Neural cell (in vitro differentiated cells): ENCODE data around the gene AMIGO1. TPM values are rescaled to one million over a fixed set of nuclear protein-coding genes. Genes with fewer than 3 reads are reported as not detected.

ENCODE experiments used
- H2AFZ ChIP-seq: fragments of 200-600, 300-800 bp; sonication (generic), shearing (Covaris generic); 2 replicates; pipeline ENCODE4 v1.6.0; 2014; ENCODE audit warnings: low read depth, mild to moderate bottlenecking, antibody characterized with exemption, low read length, moderate library complexity
- H3F3A ChIP-seq: fragments of 200-600 bp; shearing (Covaris generic); 2 replicates; pipeline ENCODE4 v1.6.1; 2016; ENCODE audit warnings: mild to moderate bottlenecking, moderate library complexity, mixed read lengths, antibody characterized with exemption, low read length; ENCODE audit not compliant: insufficient read depth, poor library complexity, severe bottlenecking
- H3K27ac ChIP-seq: fragments of 200-600, 300-800 bp; sonication (generic), shearing (Covaris generic); 2 replicates; pipeline ENCODE4 v1.5.1; 2014; ENCODE audit warnings: mild to moderate bottlenecking, low read length, moderate library complexity
- H3K27me3 ChIP-seq: fragments of 300-800, 200-600 bp; sonication (generic), shearing (Covaris generic); 2 replicates; pipeline ENCODE4 v1.6.0; 2014; ENCODE audit warnings: mild to moderate bottlenecking, low read depth, low read length, moderate library complexity; ENCODE audit not compliant: insufficient read depth
- H3K36me3 ChIP-seq: fragments of 300-800, 200-600 bp; sonication (generic), shearing (Covaris generic); 2 replicates; pipeline ENCODE4 v1.5.1; 2014; ENCODE audit warnings: mild to moderate bottlenecking, antibody characterized with exemption, low read length, moderate library complexity; ENCODE audit not compliant: insufficient read depth
- H3K4me2 ChIP-seq: fragments of 300-800, 200-600 bp; sonication (generic), shearing (Covaris generic); 2 replicates; pipeline ENCODE4 v1.6.0; 2014; ENCODE audit warnings: mild to moderate bottlenecking, low read length
- H3K4me3 ChIP-seq: fragments of 300-800, 200-600 bp; sonication (generic), shearing (Covaris generic); 2 replicates; pipeline ENCODE4 v1.5.1; 2014; ENCODE audit warnings: mild to moderate bottlenecking, low read length, moderate library complexity
- H3K79me2 ChIP-seq: fragments of 200-600 bp; shearing (Covaris generic); replicated peaks from 2 replicates; pipeline ENCODE4 v1.6.0; 2014; ENCODE audit warnings: mild to moderate bottlenecking, low read length, moderate library complexity; ENCODE audit not compliant: insufficient read depth
- H3K9ac ChIP-seq: fragments of 300-800, 200-600 bp; sonication (generic), shearing (Covaris generic); 2 replicates; pipeline ENCODE4 v1.6.1; 2016; ENCODE audit warnings: mild to moderate bottlenecking, low read length, mixed read lengths
- H3K9me2 ChIP-seq: fragments of 200-600 bp; shearing (Covaris generic); 2 replicates; pipeline ENCODE4 v1.6.1; 2016; ENCODE audit warnings: mild to moderate bottlenecking, low read length, mixed read lengths; ENCODE audit not compliant: insufficient read depth
- H3K9me3 ChIP-seq: fragments of 200-600, 300-800 bp; sonication (generic), shearing (Covaris generic); 2 replicates; pipeline ENCODE4 v1.6.1; 2016; ENCODE audit warnings: mild to moderate bottlenecking, mixed run types, low read length, moderate library complexity, mixed read lengths
- H4K20me1 ChIP-seq: fragments of 200-600 bp; shearing (Covaris generic); 2 replicates; pipeline ENCODE4 v1.6.1; 2016; ENCODE audit warnings: mild to moderate bottlenecking, mixed run types; ENCODE audit not compliant: insufficient read depth
- CTCF ChIP-seq: fragments of 450-650 bp; IDR thresholded peaks from 2 replicates; pipeline ENCODE4 v1.5.1; 2014; ENCODE audit warnings: antibody characterized with exemption, mild to moderate bottlenecking, moderate library complexity; ENCODE audit not compliant: poor library complexity, severe bottlenecking
- EP300 ChIP-seq: fragments of 450-650 bp; conservative IDR thresholded peaks from 2 replicates; pipeline ENCODE4 v1.6.1; 2014; ENCODE audit warnings: antibody characterized with exemption, mild to moderate bottlenecking, moderate library complexity; ENCODE audit not compliant: poor library complexity, severe bottlenecking
- EZH2 ChIP-seq: fragments of 200-600, 300-800 bp; shearing (Covaris generic), sonication (generic); IDR thresholded peaks from 2 replicates; pipeline ENCODE4 v1.6.1; 2014; ENCODE audit warnings: antibody characterized with exemption, low read length, borderline replicate concordance, mild to moderate bottlenecking; ENCODE audit not compliant: insufficient read depth, poor library complexity, severe bottlenecking
- MXI1 ChIP-seq: fragments of 450-650 bp; conservative IDR thresholded peaks from 2 replicates; pipeline ENCODE4 v1.6.1; 2014; ENCODE audit warnings: antibody characterized with exemption, mild to moderate bottlenecking; ENCODE audit not compliant: poor library complexity, severe bottlenecking
- POLR2AphosphoS5 ChIP-seq: IDR thresholded peaks from 2 replicates; pipeline ENCODE4 v1.6.1; 2012
- RAD21 ChIP-seq: fragments of 450-650 bp; conservative IDR thresholded peaks from 2 replicates; pipeline ENCODE4 v1.6.1; 2014; ENCODE audit warnings: antibody characterized with exemption, mild to moderate bottlenecking, moderate library complexity
- REST ChIP-seq: IDR thresholded peaks from 2 replicates; pipeline ENCODE4 v1.6.1; 2012; ENCODE audit warnings: borderline replicate concordance
- SMC3 ChIP-seq: fragments of 450-650 bp; conservative IDR thresholded peaks from 2 replicates; pipeline ENCODE4 v1.6.1; 2014; ENCODE audit warnings: antibody characterized with exemption, mild to moderate bottlenecking, moderate library complexity; ENCODE audit not compliant: poor library complexity
- TAF1 ChIP-seq: IDR thresholded peaks from 2 replicates; pipeline ENCODE4 v1.6.1; 2012; ENCODE audit warnings: low read depth
- polyA plus RNA-seq: library from polyadenylated mRNA; depleted of rRNA; stranded (reverse); fragments of >200 nt; gene quantifications from 2 replicates; pipeline ENCODE4 v1.2.3, GENCODE V29; 2014

The AMIGO1 gene
- polyA plus RNA-seq, 1 donor from 2014 or later = 12.6 TPM

- H3K36me3 ChIP-seq = no peaks in the 10 kb centered on the region
- no peaks in the 10 kb centered on the region for H3F3A ChIP-seq
- no peak overlapping the region for H3K4me3 ChIP-seq
- no peaks in the 10 kb centered on the region for H3K9me3 ChIP-seq
- H2AFZ ChIP-seq = no peak overlapping the region
- H3K4me2 ChIP-seq = no peak overlapping the region
- H4K20me1 ChIP-seq = no peaks in the 10 kb centered on the region
- H3K27ac ChIP-seq = peak overlapping the region; percentile 20
- TF ChIP-seq SMC3 = no peak
- no peak for TF ChIP-seq REST
- TF ChIP-seq EZH2 = no peak
- TF ChIP-seq CTCF = no peak
- TF ChIP-seq POLR2AphosphoS5 = no peak
- TF ChIP-seq EP300 = no peak
- no peak for TF ChIP-seq RAD21
- TF ChIP-seq TAF1 = no peak
- TF ChIP-seq MXI1 = no peak
- no peaks in the 10 kb centered on the region for H3K9me2 ChIP-seq
- H3K79me2 ChIP-seq = no peaks in the 10 kb centered on the region
- H3K27me3 ChIP-seq = no peaks in the 10 kb centered on the region
- no peak overlapping the region for H3K9ac ChIP-seq
These were observed 20.4 kb upstream of the AMIGO1 start for GRCh38 chr1:109529881-109530456.

GRCh38 chr1:109528712-109529111 is 19.2 kb upstream of the AMIGO1 start:
- H3K4me2 ChIP-seq = no peak overlapping the region
- no peaks in the 10 kb centered on the region for H3K9me2 ChIP-seq
- no peak overlapping the region for H2AFZ ChIP-seq
- no peaks in the 10 kb centered on the region for H3K79me2 ChIP-seq
- no peaks in the 10 kb centered on the region for H4K20me1 ChIP-seq
- H3F3A ChIP-seq = no peaks in the 10 kb centered on the region
- H3K27ac ChIP-seq = no peak overlapping the region
- H3K27me3 ChIP-seq = no peaks in the 10 kb centered on the region
- no peak for TF ChIP-seq MXI1
- TF ChIP-seq TAF1 = no peak
- no peak for TF ChIP-seq CTCF
- TF ChIP-seq RAD21 = no peak
- no peak for TF ChIP-seq REST
- TF ChIP-seq POLR2AphosphoS5 = no peak
- TF ChIP-seq EZH2 = no peak
- TF ChIP-seq EP300 = no peak
- no peak for TF ChIP-seq SMC3
- no peaks in the 10 kb centered on the region for H3K36me3 ChIP-seq
- H3K9me3 ChIP-seq = no peaks in the 10 kb centered on the region
- H3K4me3 ChIP-seq = no peak overlapping the region
- H3K9ac ChIP-seq = no peak overlapping the region
